ENCODE measurements around the gene APBA1. TPM values are rescaled to one million over a fixed set of nuclear protein-coding genes. Genes with fewer than 3 reads are reported as not detected.

Gene APBA1
- total RNA-seq = 24.0 TPM

GRCh38 chr9:69671879-69672595, at the start of gene APBA1:
TSS of gene APBA1 (minus strand) at chr9:69672371.

Other genes starting within 250 kb of the APBA1 start
- 98.0 TPM for gene PTAR1, start 87.6 kb upstream of the APBA1 start, total RNA-seq
- 1.3 TPM for gene CFAP95, start 148.4 kb upstream of the APBA1 start, total RNA-seq